T-helper 2 cell (primary cell): ENCODE measurements around the gene XCR1.
A peak's percentile ranks its signal among the peaks of the same experiment; 100 is the strongest.
"Not testable (repeated sequence)": the region's sequence is repeated elsewhere in the genome, so short reads cannot be mapped to it uniquely, and the experiment has no call there.

Source experiments
- DNase-seq, 5 experiments: peaks; one replicate each; pipeline versions ENCODE4 v3.0.0 to v3.0.0-alpha.2; 2012 to 2022

Gene XCR1

GRCh38 chr3:46001178-46001577, 26.1 kb downstream of the XCR1 start:
- DNase-seq, result no peak

- no peak for DNase-seq
These were observed 29.3 kb downstream of the XCR1 start for GRCh38 chr3:45997942-45998341.

GRCh38 chr3:45997499-45997898, 29.8 kb downstream of the XCR1 start:
- not testable (repeated sequence) for DNase-seq

GRCh38 chr3:45995236-45996192, 31.8 kb downstream of the XCR1 start, which contains the start of gene FYCO1:
Gene FYCO1, minus strand, starts transcription at chr3:45995824. Its CDS starts 10,914 bp downstream, at chr3:45984910.
- DNase-seq, result peak; percentile 72 to 91 (median 82)

- peak in 2 of 5 experiments; percentile 73 to 89 for DNase-seq
These were observed 32.7 kb downstream of the XCR1 start for GRCh38 chr3:45994419-45995235.

GRCh38 chr3:45993421-45994027, 33.8 kb downstream of the XCR1 start:
- DNase-seq, result peak in 2 of 5 experiments; percentile 74 to 89

GRCh38 chr3:45992821-45993221, 34.5 kb downstream of the XCR1 start:
- DNase-seq, result peak in 1 of 5 experiments; percentile 53

GRCh38 chr3:45992133-45992729, 35.1 kb downstream of the XCR1 start:
- no peak for DNase-seq

- DNase-seq, result no peak
These were observed 35.9 kb downstream of the XCR1 start for GRCh38 chr3:45991341-45991740.

GRCh38 chr3:45990181-45990580, 37.1 kb downstream of the XCR1 start:
- no peak for DNase-seq

- DNase-seq, result no peak
These were observed 38.5 kb downstream of the XCR1 start for GRCh38 chr3:45988804-45989203.

GRCh38 chr3:45988362-45988761, 38.9 kb downstream of the XCR1 start:
- no peak for DNase-seq

- no peak for DNase-seq
These were observed 39.7 kb downstream of the XCR1 start for GRCh38 chr3:45987368-45988291.

- DNase-seq, result no peak
These were observed 40.8 kb downstream of the XCR1 start for GRCh38 chr3:45986303-45986982.

GRCh38 chr3:45985532-45986302, 41.6 kb downstream of the XCR1 start:
- DNase-seq, result no peak

- no peak for DNase-seq
These were observed 42.7 kb downstream of the XCR1 start for GRCh38 chr3:45984331-45985312.

GRCh38 chr3:45983770-45984169, 43.5 kb downstream of the XCR1 start:
- DNase-seq, result no peak

GRCh38 chr3:45981346-45982074, 45.8 kb downstream of the XCR1 start:
- no peak for DNase-seq
